HK-2 (cell line): ENCODE data around the gene TBC1D8.

Experiments used
- DNase-seq: peaks from one replicate; pipeline ENCODE4 v3.0.0-alpha.2; 2018; ENCODE audit not compliant: unreplicated experiment

Gene TBC1D8

GRCh38 chr2:101135412-101136296, 15.5 kb downstream of the TBC1D8 start:
- no peak for DNase-seq

GRCh38 chr2:101133492-101134100, 17.6 kb downstream of the TBC1D8 start:
- no peak for DNase-seq

GRCh38 chr2:101132202-101132601, 19.0 kb downstream of the TBC1D8 start:
- no peak for DNase-seq

GRCh38 chr2:101130081-101130480, 21.1 kb downstream of the TBC1D8 start:
- no peak for DNase-seq

GRCh38 chr2:101127319-101128056, 23.7 kb downstream of the TBC1D8 start:
- no peak for DNase-seq

- DNase-seq = no peak
Observed at GRCh38 chr2:101125808-101126207, 25.4 kb downstream of the TBC1D8 start.

- DNase-seq = no peak
Observed at GRCh38 chr2:101125374-101125773, 25.8 kb downstream of the TBC1D8 start.

- peak; percentile 36 for DNase-seq
Observed at GRCh38 chr2:101124643-101125366, 26.4 kb downstream of the TBC1D8 start.

- no peak for DNase-seq
Observed at GRCh38 chr2:101123795-101124471, 27.2 kb downstream of the TBC1D8 start.

- DNase-seq = no peak
Observed at GRCh38 chr2:101121174-101121573, 30.0 kb downstream of the TBC1D8 start.

GRCh38 chr2:101120124-101120996, 30.8 kb downstream of the TBC1D8 start:
- DNase-seq = peak; percentile 38

GRCh38 chr2:101119431-101119830, 31.8 kb downstream of the TBC1D8 start:
- DNase-seq = no peak

GRCh38 chr2:101116841-101117552, 34.2 kb downstream of the TBC1D8 start:
- DNase-seq = no peak

GRCh38 chr2:101116348-101116747, 34.8 kb downstream of the TBC1D8 start:
- DNase-seq = no peak

GRCh38 chr2:101115664-101116063, 35.5 kb downstream of the TBC1D8 start:
- DNase-seq = no peak

- DNase-seq = no peak
Observed at GRCh38 chr2:101114815-101115214, 36.4 kb downstream of the TBC1D8 start.

GRCh38 chr2:101114268-101114783, 36.9 kb downstream of the TBC1D8 start:
- no peak for DNase-seq

- no peak for DNase-seq
Observed at GRCh38 chr2:101113441-101114267, 37.5 kb downstream of the TBC1D8 start.

- DNase-seq = no peak
Observed at GRCh38 chr2:101112772-101113157, 38.4 kb downstream of the TBC1D8 start.
